NOMO-1 treated with dmso at 0.1 percent for 144 hours (cell line): Measurements from ENCODE around the gene HTRA3.

Experiments
- DNase-seq: peaks from one replicate; lab custom pipeline; 2025; ENCODE audit not compliant: unreplicated experiment; lab: John Stamatoyannopoulos, UW

Gene HTRA3

GRCh38 chr4:8291036-8291682 lies 21.6 kb downstream of the HTRA3 start:
- no peak for DNase-seq

GRCh38 chr4:8291701-8292477 lies 22.3 kb downstream of the HTRA3 start:
- no peak for DNase-seq

DNA sequence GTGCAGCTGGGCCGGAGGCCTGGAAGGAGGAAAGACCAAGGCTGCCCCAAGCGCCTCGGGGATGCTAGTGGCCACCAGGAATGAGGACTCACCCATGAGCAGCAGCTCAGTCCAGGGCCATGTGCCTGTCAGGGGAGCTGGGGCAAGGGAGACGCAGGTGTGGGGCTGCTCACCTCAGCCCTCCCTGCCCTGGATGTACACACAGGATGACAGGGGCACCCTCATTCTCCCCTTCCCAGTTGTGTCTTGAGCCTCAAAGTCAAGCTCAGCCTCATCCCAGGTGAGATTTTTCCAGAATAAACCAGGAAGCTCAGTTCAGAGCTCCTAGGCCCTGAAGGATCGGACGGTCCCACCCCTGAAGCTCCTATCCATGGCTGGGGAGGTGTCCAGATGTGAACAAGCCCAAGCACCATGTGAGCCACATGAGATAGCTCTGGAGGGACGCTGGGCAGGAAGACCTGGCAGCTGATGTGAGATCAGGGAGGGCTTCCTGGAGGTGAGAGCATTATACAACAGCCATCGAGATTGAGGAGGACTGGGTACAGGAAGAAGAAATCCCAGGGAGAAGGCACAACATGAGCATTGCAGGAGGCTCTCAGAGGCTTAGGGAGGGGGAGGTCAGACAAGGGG lies 23.0 kb downstream of the HTRA3 start:
- no peak for DNase-seq

DNA sequence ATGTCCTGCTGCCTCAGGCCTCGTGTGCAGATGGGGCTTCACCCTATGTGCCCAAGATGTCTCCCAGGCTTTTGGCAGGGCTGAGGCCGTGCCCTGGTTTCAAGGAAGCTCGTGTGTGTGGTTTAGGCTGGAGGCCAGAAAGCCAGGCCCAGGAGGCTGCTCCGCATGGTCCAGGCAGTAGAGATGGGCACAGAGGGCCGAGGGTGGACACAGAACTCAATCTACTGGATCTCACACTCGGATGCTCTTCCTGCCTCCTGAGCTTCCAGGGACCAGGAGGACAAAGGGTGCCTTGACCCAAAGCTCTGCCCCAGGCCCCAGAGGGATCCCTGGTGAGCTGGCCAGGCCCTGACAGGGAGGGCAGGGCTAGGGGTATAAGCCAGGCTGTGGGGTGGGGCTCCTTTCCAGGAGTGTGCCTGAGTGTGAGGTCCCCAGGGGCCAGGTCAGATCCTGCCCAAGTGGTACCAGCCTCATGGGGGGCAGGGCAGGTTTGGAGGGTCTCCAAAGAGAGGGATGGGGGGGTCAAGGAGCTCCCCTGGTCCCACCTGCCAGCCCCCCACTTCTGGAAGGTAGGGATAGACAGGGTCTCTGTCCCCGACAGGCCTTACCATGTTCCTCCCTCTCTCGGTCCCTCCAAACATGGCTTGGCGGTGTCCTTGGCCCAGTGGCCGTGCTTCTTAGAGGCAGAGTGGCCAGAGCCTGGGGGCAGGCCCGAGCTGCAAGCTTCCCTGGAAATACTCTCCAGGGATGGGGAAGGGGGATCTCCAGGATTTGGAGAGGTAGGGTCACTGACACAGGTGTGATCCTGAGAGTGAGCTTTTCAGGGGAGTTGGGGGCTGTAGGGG lies 23.8 kb downstream of the HTRA3 start:
- no peak for DNase-seq

DNA sequence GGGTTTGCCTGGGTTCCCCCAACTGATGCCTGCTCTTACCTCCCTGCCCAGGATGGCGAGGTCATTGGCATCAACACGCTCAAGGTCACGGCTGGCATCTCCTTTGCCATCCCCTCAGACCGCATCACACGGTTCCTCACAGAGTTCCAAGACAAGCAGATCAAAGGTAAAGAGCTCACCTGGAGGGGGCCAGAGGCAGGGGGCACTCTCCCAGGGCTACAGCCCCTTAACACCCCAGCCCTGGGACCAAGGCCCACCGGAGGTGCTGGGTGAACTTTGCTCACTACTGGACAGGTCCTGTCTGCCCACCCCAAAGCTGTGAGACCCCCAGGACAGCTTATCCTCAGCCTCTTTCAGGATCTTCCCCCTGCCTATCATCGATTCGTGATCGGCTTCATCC lies 24.5 kb downstream of the HTRA3 start:
- no peak for DNase-seq

GRCh38 chr4:8294775-8295174 lies 25.2 kb downstream of the HTRA3 start:
- no peak for DNase-seq

- no peak for DNase-seq
Measured at GRCh38 chr4:8295471-8295870, 25.9 kb downstream of the HTRA3 start.

DNA sequence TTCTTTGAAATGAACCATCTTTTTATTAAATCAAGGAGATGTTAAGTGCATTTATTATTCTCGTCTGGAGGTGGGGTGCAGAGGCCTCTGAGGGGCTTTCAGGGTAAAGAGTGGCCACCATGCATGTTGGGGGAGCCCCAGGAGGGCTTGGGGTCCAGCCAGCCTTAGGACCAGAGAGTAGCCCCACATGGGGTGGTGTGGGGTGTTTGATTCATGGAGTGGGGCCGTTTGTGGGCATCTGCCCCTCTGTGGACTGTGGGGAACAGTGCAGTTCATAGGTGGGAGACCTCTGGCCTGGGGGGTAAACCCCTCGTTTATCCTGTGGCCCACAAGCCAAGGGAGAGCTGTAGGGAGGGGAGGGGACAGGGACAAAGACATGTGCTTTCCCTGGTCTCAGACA lies 26.9 kb downstream of the HTRA3 start:
- no peak for DNase-seq

GRCh38 chr4:8297141-8297601 lies 27.6 kb downstream of the HTRA3 start:
- no peak for DNase-seq

- DNase-seq: no peak
Measured at GRCh38 chr4:8297691-8298485, 28.3 kb downstream of the HTRA3 start.

DNA sequence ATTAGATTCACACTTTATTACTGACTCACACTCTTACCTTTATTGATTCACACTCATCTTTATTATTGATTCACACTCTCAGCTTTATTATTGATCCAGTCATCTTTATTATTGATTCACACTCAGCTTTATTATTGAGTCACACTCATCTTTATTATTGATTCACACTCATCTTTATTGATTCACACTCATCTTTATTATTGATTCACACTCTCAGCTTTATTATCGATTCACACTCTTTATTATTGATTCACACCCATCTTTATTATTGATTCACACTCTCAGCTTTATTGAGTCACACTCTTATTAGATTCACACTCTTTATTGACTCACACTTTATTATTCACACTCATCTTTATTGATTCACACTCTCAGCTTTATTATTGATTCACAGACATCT lies 31.3 kb downstream of the HTRA3 start:
- no peak for DNase-seq

DNA sequence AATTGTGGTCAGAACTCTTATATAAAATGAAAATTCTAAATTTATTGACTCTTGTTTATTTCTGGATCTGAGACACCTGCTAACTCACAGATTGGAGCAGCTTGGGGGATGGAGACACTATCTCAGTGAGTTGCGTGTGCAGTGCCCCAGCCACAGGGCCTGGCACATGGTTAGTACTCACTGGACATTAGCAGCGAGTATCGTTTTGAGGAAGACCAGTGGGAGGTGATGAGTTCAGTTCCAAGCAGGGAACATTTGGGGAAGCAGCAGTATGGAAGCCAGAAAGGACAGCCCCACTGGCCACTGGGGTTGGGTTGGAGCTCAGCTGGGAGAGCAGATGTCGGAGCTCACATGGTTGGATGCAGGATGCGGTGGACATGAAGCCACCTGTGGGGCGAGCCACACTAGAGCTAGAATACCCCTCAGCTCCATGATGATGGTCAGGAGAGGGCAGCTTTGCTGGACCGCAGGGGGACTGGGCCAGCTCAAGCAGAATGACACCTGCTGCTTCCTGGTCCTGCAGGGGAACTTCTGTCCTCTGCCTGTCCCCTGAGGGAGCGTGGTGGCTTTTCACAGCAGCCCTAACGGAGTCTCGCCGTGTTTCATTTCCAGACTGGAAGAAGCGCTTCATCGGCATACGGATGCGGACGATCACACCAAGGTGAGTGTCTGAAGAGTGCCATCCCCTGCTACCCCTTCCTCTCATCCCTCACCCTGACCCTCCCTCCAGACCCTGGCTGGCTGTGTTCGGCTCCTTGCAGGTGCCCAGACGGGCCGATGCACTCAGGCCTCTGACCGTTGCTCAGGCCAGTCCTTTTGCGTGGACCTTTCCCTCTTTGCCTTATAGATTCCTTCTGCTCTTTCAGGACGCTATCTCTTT lies 32.5 kb downstream of the HTRA3 start:
- no peak for DNase-seq

- no peak for DNase-seq
Measured at GRCh38 chr4:8303081-8303480, 33.5 kb downstream of the HTRA3 start.

DNA sequence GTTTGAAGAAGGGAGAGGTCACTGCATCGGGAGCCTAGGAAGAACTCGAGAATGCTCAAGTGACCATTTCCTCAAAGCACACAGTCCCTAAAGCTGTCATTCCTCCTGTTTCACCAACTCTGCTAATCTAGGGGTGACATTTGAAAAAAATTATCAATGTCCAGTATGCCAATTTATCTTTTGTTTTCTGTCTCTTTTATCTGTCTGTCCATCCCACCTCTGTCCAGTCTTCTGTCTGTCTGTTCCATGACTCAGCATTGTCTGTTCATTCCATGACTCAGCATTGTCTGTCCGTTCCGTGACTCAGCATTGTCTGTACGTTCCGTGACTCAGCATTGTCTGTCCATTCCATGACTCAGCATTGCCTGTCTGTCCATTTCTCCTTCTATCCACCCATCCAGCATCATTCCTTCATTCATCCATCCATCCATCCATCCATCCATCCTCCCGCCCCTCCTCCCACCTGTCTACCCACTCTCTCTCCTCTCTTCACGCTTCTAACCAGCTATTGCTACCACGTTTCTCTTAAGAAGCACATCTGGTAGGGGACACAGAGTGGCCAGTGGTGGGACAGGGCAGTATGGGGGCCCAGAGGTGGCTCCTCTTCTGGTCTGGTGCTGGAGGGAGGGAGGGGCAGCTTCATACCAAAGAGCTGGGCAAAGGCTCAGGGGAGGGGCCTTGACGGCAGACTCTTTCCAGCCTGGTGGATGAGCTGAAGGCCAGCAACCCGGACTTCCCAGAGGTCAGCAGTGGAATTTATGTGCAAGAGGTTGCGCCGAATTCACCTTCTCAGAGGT lies 34.1 kb downstream of the HTRA3 start:
- DNase-seq: no peak

- no peak for DNase-seq
Measured at GRCh38 chr4:8304827-8305695, 35.5 kb downstream of the HTRA3 start.

DNA sequence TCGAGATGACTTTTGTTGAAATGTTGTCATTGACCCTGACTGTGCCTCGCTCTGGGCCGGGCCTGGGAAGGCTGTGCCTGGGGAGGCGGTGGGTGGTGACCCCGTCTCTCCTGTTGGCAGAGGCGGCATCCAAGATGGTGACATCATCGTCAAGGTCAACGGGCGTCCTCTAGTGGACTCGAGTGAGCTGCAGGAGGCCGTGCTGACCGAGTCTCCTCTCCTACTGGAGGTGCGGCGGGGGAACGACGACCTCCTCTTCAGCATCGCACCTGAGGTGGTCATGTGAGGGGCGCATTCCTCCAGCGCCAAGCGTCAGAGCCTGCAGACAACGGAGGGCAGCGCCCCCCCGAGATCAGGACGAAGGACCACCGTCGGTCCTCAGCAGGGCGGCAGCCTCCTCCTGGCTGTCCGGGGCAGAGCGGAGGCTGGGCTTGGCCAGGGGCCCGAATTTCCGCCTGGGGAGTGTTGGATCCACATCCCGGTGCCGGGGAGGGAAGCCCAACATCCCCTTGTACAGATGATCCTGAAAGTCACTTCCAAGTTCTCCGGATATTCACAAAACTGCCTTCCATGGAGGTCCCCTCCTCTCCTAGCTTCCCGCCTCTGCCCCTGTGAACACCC lies 36.4 kb downstream of the HTRA3 start:
- no peak for DNase-seq

- DNase-seq: no peak
Measured at GRCh38 chr4:8306511-8307021, 37.0 kb downstream of the HTRA3 start.
